ENCODE results near the gene FGGY.

FGGY gene

DNA sequence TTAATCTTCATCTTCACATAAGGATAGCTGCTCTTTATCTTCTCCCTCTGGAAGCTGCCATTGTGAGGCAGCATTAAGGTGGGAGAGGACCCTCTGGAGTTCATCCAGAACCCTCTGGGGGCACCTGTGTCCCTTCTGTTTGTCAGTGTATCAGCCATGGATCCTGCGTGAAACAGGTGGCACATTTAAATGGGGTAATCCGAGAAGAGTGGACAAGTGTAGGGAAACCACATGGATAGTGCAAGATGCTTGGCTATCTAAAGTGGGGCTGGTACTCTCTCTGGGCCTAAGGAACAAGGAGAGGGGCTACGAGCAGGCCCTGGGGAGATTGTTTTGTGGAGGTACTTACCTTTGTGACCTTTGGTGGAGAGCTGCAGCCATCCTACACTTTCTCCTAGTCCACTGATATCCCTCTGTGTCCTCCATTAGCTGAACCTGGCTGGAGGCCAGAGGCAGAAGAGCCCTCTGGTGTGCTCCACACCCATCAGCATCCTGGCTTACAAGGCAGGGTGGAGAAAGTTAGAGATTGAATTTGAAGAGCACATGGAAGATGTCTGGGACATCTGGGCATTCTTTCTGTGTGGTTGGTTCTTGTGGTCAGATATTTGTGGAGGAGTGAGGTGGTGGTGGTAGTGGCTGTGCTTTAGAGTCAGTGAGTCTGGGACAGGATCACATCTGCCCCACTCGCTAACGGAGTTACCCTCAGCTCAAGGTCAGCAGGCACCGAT, 117.7 kb downstream of the FGGY start:
- no peak for DNase-seq (ENCODE audit: low spot score)

DNA sequence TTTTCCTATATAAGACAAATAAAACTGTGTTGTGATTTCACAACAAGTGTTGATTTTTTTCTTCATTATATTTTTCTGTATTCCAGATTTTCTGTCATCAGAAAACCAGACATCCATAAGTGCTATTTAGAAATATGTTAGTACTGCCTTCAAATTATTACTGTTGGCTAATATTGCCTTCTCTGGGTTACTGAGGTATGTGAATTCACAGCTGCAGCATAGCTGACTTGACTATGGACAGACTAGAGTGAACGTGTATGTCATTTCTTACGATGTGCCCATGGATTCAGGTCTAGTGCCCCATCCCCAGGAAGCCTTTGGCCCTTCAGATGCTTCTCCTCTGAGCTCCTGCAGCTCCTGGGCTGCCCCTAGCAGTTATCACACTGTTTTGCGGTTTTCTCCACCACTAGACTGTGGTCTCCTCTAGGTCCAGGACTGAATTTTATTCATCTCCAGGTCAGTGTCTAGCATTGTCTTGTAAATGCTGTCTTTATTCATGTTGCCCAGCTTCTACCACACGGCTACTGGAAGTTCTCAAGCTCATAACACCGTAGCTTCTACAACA, 118.5 kb downstream of the FGGY start:
- no peak for DNase-seq (ENCODE audit: low spot score)

DNA sequence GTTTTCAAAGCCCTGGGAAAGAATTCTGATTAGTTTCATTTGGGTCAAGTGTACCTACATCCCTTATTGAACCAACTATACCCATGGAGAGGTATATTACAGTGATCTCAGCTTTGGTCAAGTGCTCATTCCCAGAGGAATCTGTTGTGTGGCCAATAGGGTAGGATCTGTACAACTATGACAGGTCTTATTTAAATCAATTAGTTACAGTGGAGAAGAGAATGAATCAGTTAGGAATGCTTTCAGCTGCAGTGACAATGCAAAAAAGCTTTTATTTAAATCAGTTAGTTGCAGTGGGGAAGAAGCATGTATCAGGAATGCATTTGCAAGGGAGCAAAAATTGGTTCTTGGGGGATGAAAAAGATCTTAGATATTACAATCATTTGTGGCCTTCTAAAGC, 119.0 kb downstream of the FGGY start:
- DNase-seq (ENCODE audit: low spot score): no peak

DNA sequence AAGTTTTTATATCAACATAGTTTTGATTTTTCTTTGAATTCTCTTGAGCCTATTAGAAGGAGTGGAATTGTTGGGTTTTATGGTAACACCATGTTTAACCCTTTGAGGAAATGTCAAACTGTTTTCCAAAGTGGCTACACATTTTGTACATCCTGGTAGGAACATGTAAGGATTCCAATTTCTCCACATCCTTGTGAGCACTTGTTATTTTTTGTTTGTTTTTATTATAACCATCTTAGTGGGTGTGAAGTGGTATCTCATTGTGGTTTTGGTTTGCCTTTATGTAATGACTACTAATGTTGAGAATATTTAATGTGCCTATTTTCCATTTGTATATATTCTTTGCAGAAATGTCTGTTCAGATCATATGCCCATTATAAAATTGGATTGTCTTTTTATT, 120.5 kb downstream of the FGGY start:
- DNase-seq (ENCODE audit: low spot score): no peak

DNA sequence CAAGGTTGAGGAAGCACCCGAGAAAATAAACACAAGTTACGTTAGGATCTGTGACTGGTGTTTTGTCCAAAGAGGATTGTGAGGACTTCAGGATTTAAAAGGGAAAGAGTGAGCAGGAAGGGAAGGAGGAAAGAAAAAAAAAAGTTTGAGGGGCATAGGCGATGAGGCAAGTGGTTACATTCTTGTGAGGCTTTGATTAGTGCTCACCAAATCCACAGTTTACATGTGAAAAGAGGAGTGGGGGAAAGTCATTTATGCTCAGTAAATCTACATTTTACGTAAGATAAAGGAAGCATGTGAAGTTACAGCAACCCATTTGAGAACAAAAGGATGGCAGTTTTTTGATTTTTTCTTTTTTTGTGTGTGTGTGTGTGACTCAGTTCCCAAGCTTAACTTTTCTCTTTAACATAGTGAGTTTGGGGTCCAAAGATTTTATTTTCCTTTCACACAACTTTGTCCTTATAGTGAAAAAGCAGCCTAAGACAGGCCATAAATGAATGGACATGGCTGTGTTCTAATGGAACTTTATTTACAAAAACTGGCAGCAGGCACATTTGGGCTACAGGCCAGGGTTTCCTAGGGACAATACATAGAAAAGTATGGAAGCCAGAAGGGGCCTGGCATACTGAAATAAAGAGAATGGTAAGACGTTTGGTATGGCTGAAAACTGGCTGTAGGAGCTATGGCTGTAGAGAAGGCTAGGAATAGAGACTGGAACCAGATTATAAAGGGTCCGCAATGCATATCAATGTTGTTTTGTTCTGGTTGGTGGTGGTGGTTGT, 121.7 kb downstream of the FGGY start:
- no peak for DNase-seq (ENCODE audit: low spot score)

DNA sequence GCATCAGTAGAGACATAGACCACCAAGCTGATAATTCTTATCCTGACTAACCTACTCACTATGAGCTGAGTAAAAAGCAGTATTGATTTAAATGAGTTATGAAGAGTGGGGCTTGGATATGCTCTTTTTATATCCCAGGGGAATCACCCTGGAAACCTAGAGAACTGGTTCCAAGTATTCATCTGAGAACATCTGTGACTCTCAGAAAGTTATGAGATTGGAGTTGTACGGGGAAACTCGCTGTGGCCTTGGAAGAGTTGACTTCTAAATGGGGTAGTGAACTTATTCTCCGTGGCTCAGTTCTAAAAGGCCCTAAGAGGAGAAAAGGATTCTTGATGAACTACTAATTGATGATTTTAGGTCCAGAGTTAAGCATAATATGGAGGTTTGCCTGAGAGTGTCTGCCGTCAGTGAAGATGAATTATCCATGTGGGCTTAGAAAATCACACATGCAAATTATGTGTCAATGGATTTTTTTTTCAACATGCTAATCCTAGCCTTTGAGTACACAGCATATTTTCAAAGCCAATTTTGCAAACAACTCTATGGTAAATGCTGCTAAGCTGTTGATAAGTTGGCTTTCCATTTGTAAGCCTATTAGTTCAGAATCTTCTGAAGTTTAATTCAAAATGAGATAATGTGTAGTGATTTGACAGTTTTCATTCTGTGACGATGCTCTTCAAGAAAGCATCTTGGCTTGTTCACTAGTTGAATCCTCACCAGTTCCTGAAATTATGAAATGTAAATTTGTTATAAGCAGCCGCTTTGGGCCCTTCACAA, 122.7 kb downstream of the FGGY start:
- DNase-seq (ENCODE audit: low spot score): no peak

DNA sequence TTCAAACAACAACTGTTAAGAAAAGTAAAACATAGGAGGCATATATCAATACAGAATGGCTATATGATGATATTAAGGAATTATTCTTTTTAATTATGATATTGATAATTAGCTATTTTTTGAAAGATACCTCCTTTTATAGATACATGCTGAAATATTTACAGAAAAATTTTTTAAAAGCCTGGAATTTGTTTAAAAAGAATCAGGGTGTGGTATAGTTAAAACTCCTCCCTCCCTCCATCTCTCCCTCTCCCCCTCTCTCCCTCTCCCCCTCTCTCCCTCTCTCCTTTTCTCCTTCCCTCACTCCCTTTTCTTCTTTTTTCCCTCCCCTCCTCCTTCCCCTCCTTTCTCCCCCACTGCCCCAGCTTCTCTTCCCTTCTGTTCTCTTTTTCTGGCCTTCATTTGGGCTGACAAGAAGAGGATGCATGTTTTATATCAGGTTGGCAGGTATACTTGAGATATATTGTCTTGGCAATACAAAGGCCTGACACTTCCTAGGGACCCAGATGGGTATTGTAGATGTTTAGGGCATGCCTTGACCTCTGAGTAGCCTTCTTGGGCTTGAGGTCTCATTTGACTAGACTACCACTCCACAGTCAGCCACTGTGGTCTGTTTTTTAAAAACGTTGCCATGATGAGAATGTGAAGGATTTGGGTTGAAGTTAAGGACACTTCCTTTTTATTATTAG, 124.5 kb downstream of the FGGY start:
- DNase-seq (ENCODE audit: low spot score): no peak

DNA sequence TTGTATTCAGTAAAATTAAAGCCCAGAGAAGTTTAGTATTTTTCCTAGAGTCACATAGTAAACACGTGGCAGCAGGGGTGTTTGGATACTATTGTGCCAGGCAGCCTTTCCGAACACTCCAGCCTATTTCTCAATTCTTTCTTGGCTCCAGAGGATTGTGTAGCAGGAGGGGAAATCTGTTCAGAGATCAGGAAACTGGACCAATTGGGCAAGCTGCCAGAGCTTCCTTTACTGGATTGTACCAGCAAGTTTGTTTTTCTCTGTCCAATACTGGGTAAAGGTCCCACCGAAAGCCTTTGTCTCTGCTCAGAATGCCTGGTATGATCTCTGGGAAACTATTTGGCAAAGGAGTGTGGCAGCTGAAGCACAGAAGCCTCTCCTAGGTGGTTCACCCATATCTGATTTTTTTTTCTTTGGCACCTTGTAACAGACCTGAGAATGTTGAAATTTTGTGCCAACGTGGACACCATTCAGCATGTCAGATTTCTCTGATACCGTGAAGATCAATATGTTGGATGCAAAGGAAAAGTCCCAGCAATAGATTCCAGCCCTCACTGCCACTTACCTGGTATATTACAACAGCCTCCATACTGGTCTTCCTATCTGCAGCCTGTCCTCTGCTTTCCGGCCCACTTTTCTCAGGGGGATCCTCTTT, 126.2 kb downstream of the FGGY start:
- DNase-seq (ENCODE audit: low spot score): no peak

DNA sequence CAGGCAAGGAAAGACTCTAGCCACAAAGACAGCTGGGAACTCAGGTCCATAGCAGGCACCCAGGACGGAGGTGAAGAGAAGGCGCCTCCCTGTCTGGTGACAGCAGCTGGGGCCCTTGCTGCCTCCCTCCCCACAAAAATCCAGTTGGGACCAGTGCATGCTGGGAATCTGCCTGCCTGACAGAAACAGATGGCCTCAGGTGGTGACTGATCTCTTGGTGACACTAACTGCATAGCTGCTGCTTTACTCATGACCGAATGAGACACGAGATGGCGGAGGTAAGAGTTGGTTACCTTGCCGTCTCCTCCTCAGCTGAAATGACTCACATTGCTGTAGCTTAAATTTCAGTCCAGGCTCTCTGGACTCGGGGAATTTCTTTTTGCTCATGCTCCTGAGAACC, 130.3 kb downstream of the FGGY start:
- no peak for DNase-seq (ENCODE audit: low spot score)

DNA sequence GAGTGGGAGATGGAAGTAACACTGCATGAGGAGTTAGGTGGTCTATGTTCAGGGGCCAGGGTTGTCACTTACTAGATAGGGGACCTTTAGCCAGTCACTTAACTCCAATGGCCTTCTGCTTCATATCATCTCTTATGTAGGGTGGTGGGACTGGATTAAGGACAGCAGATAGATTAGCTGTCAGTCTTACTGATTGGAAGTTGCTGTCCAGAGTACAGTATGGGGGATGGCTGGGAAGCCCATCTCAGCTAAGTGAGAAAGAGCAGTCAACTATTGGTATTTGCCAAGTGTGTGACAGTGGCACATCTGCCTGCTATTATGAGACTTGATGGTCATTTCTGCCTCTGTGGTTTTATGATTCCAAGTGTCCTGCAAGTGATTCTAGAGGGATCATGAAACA, 130.9 kb downstream of the FGGY start:
- no peak for DNase-seq (ENCODE audit: low spot score)

DNA sequence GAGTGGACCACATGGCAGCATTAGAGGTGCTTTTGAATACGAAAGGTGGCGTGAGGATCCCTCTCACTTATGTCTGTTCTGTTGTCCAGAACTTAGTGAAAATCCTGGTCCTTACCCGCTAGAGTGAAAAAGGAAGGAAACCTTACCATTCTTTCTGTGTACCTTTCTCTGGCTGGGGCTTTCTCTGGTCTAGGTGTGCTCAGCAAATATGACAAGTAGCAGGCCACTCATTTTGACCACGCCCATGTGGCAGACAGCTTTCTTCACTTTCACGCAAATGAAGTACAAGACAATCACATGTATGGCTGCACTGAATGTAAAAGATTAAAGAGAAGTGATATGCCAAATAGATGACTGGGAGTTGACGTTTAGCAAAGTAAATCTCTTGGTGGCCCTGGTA, 131.9 kb downstream of the FGGY start:
- no peak for DNase-seq (ENCODE audit: low spot score)

DNA sequence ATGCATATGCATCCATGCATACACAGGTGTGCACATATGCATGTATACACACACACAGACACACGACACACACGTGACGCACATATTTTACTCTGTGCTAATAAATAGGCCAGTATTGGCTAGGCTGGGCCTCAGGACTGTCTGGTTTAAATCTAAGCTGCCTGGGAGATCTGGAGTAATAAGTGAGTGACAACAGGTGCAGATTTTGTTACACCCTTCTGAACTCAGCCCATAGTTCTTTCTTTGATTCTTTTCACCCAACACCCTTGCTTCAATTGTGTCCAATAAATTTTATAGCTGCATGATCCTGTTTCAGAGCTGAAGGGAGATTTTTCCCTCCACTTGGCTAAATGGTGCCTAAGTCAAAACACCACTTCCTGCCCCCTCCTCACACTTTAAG, 132.8 kb downstream of the FGGY start:
- DNase-seq (ENCODE audit: low spot score): no peak

DNA sequence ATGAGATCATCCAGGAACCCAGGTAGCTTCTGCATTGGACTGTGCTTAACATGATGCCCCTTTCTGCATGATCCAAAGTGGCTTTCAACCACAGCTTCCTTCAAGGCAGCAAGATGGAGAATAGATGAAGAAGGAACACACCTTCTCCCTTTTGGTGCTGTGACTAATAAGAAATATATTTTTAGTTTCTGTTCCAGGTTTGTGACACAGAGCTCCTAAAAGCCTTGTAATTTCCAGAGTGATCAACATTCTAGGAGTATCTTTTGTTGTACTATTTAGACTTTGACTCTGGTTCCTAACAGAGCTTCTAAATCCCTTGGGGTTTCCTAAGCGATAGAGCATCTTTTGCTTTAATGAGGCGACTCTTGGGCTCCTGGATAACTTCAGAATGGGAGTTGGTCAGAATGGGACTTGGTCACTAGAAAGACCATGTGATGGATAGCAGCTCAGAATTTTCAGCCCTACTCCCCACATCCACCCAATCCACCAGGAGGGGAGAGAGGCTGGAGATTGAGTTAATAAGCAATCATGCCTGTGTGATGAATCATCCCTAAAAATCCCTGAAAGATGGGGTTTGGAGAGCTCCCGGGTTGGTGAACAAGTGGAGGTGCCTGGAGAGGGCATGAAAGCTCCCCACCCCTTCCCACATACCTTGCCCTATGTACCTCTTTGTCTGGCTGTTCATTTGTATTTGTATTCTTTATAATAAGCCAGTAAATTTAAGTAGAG, 134.8 kb downstream of the FGGY start:
- no peak for DNase-seq (ENCODE audit: low spot score)

DNA sequence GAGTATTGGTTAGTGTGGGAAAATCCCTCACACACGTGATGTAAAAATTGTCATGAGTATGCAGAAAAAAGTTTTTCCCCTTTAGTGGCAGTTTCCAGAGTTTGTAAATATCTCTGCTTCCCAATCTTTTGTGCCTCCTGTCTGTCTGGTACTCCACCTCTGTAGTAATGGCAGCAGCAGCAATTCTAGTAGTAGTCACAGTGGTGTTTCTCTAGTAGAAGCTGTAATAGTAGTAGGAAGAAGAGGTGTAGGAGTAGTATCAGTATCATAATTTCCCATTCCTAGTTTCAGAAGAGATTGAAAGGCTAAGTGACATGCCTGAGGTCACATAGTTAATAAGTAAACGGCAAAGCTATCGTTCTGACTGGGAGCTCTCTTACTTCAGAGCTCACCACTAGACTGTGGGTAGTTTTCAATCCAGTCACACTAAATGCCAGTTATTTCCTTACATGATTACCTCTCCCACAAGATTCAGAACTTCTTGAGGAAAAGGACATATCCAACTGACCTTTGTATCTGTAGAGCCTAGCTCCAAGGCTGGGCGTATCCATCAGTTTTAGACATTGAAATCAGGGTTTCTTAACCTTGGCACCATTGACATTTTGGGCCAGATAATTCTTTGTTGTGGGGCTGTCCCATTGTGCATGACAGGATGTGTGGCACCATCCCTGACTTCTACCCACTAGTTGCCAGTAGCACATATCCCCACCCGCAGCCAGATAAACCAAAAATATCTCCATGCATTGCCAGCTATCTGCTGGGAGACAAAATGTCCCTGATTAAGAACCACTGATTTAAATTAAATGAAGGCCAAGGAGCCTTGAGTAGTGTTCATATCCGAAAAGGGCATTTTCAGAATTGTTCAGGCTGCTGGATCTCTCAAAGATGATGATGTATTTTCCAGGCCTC, 135.9 kb downstream of the FGGY start:
- DNase-seq (ENCODE audit: low spot score): no peak

DNA sequence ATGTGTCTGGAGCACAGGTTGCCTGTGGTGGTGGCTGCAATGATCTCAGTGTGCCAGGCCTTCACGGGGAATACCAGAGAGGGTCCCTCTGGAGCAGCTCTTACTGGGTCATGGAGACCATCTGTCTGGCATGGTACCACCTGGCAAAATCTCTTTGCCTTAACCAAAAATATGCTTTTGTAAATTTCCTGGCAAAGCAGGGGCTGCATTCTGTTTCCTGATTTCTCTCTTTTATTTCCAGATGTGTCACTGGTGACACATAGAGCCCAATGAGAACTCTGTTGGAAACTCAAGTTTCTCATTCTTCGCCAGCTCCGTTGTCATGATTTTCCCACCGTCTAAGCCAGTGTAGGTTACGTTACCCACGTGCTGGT, 136.5 kb downstream of the FGGY start:
- no peak for DNase-seq (ENCODE audit: low spot score)

DNA sequence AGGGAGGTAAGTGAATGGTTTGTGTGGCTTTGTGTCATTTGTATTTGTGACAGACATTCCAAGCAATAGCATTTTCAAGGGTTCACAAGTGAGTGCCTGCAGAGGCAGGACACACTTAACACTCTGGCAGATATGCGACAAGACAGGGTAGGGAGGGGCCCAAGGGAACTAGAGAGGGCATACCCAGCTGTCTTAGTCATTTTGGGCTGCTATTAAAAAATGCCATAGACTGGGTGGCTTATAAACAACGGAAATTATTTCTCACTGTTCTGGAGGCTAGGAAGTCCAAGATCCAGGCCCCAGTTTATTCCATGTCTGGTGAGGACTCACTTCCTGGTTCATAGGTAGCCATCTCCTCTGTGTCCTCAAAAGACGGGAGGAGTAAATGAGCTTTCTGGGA, 137.4 kb downstream of the FGGY start:
- no peak for DNase-seq (ENCODE audit: low spot score)

DNA sequence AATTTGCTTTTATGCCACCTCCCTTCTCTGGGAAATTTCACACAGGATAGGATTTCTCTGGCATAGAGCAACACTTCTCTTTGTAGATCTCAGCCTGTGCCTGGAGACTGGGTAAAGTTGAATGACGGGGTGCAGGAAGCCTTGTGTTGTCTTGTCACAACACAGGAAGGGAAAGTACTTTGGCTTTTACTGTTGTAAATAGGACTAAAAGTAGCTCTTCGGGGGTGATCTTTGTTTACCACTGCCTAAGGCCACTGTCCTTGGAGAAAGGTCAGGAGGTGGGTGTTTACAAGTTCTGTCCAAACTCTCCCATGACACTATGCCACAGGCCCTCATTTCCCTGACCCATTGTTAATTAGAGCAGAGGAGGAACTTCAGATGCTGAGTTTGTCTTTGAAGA, 139.7 kb downstream of the FGGY start:
- no peak for DNase-seq (ENCODE audit: low spot score)

DNA sequence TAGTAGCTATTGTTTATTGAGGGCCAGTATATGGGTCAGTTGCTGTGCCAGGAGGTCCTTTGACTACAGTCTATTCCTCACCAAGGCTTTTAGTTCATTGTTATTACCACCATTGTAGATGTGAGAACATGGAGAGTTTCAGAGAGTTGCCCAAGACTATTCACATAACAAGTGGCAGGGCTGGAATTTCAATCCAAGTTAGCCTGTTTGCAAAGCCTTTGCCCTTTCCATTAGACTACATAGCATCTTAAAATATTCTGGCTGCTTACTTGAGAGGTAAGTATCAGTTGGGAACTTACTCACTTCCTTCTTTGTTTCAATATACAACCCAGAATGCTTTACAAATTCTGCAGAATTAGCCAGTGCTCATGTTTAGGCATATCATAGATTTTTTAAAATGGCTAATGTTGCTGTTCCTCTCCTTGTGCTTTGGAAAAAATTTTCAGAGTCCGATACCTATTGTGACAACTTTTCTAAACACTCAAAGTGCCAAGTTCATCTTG, 141.2 kb downstream of the FGGY start:
- no peak for DNase-seq (ENCODE audit: low spot score)

DNA sequence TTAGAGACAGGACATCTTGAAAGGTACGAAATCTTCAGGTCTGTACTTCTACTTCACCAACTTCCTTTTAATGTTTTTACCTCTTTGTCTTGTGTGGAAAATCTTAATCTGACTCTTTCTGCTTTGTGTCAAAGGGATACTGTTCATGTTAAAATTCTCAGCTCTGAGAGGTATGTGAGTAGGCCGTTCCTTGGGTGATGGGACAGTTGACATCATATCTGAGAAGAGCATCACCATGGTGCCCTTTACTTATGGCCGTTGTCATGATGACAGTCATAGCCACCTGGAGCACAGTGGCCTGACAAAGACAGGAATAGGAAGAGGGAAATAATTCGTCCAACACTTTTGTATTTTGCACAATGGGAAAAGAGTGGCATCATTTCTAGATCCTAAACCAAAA, 145.6 kb downstream of the FGGY start:
- DNase-seq (ENCODE audit: low spot score): no peak

DNA sequence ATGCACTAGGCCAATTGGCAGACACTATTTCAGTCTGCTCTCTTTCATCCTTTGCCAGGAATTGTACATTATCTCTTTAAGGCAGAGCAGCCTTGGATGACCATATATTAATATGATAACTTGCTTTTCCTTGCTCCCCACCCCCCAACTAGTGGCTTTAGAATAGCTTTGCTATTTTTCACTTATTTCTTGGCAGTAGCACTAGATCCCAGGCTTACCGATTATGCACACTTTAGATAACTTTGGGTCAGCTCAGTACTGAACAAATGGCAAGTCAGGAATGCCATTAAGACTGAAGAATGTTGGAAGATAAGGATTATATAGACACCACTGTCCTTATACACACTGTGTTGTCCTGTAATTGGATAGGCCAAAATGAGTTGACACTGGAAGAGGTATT, 146.4 kb downstream of the FGGY start:
- no peak for DNase-seq (ENCODE audit: low spot score)

Data from D341Med (cell line).